GM12878 (cell line): Measurements from ENCODE around the gene FAM219A. TPM values are rescaled to one million over a fixed set of nuclear protein-coding genes. Genes with fewer than 3 reads are reported as not detected.

ENCODE experiments used
- ATAC-seq: fragments of 200-7000 bp; cut with Tn5 transposase; 3 replicates; pipeline ENCODE4 v1.9.1; 2020; ENCODE audit warnings: mild to moderate bottlenecking, moderate library complexity
- BruUV-seq: library from RNA; stranded (reverse); fragments of 400-500 nt; replicated peaks from 2 replicates; lab custom pipeline; 2021; lab: Mats Ljungman, UMichigan
- CTCF ChIA-PET: fragments of 300-600 bp; sonication (Branson Sonifier 250); formaldehyde crosslinking; extraction: SDS; loops from one replicate; lab custom pipeline; 2021; ENCODE audit warnings: inconsistent platforms; lab: Yijun Ruan, JAX
- POLR2A ChIA-PET: fragments of 350-600 bp; formaldehyde crosslinking; extraction: SDS; loops from one replicate; lab custom pipeline; 2021; ENCODE audit warnings: inconsistent platforms; lab: Charles Lee
- RAD21 ChIA-PET: fragments of 300-600 bp; sonication (Branson Sonifier 250); formaldehyde crosslinking; loops from one replicate; lab custom pipeline; 2023; ENCODE audit warnings: antibody characterized with exemption; ENCODE audit not compliant: unreplicated experiment; lab: Charles Lee
- SMC1A ChIA-PET: fragments of 300-600 bp; sonication (Branson Sonifier 250); formaldehyde crosslinking; loops from one replicate; lab custom pipeline; 2023; ENCODE audit not compliant: unreplicated experiment, uncharacterized antibody; lab: Charles Lee
- DNase-seq: peaks from one replicate; pipeline ENCODE4 v3.0.0-alpha.2; 2011; ENCODE audit warnings: low read depth, low spot score
- FAIRE-seq: peaks from 3 replicates; lab custom pipeline; 2011; peaks lifted over from hg19 to GRCh38; lab: Jason Lieb, UNC
- H2AFZ ChIP-seq: 2 replicates; pipeline ENCODE4 v1.6.0; 2011; ENCODE audit warnings: low read depth, low read length, control low read depth; ENCODE audit not compliant: control insufficient read depth
- H3K27ac ChIP-seq: 2 replicates; pipeline ENCODE4 v1.5.1; 2011; ENCODE audit warnings: control low read depth; ENCODE audit not compliant: control insufficient read depth, insufficient read depth
- H3K27me3 ChIP-seq, 2 experiments: replicated peaks in 1 of 2; 2 replicates each; pipeline versions ENCODE4 v1.6.0 to v1.6.1; 2011; ENCODE audit warnings: low read length in 1 of 2; ENCODE audit not compliant: control insufficient read depth in 2 of 2, insufficient read depth in 2 of 2
- H3K36me3 ChIP-seq, 2 experiments: 2 replicates each; pipeline ENCODE4 v1.5.1; 2011; ENCODE audit warnings: low read length in 1 of 2; ENCODE audit not compliant: control insufficient read depth in 2 of 2, insufficient read depth in 2 of 2
- H3K4me1 ChIP-seq: 2 replicates; pipeline ENCODE4 v1.6.1; 2011; ENCODE audit warnings: mild to moderate bottlenecking, low read length, moderate library complexity, mixed read lengths; ENCODE audit not compliant: control insufficient read depth, insufficient read depth
- H3K4me2 ChIP-seq: 2 replicates; pipeline ENCODE4 v1.6.0; 2011; ENCODE audit warnings: control low read depth; ENCODE audit not compliant: control insufficient read depth, insufficient read depth
- H3K4me3 ChIP-seq: fragments of 200-600 bp; sonication (generic); 2 replicates; pipeline ENCODE4 v1.5.1; 2016
- H3K79me2 ChIP-seq: 2 replicates; pipeline ENCODE4 v1.6.0; 2011; ENCODE audit warnings: low read length; ENCODE audit not compliant: control insufficient read depth, insufficient read depth
- H3K9ac ChIP-seq: 2 replicates; pipeline ENCODE4 v1.8.0; 2011; ENCODE audit warnings: low read length, control low read depth, mixed read lengths; ENCODE audit not compliant: control insufficient read depth, insufficient read depth
- H3K9me3 ChIP-seq: replicated peaks from 3 replicates; pipeline ENCODE4 v1.5.1; 2011; ENCODE audit warnings: mild to moderate bottlenecking, low read length; ENCODE audit not compliant: control insufficient read depth, insufficient read depth
- H4K20me1 ChIP-seq: 2 replicates; pipeline ENCODE4 v1.6.0; 2011; ENCODE audit not compliant: control insufficient read depth, insufficient read depth
- PML ChIP-seq: IDR thresholded peaks from 2 replicates; pipeline ENCODE4 v1.6.1; 2012; ENCODE audit warnings: low read length, inconsistent platforms
- RAD21 ChIP-seq: IDR thresholded peaks from 2 replicates; pipeline ENCODE4 v1.6.1; 2011; ENCODE audit warnings: mild to moderate bottlenecking, low read depth, low read length, moderate library complexity; ENCODE audit not compliant: insufficient read depth
- RUNX3 ChIP-seq: IDR thresholded peaks from 2 replicates; pipeline ENCODE4 v1.6.1; 2012; ENCODE audit warnings: low read length, inconsistent platforms
- SPI1 ChIP-seq: IDR thresholded peaks from 2 replicates; pipeline ENCODE4 v1.6.1; 2011; ENCODE audit warnings: low read depth, mild to moderate bottlenecking, low read length, moderate library complexity, borderline replicate concordance; ENCODE audit not compliant: insufficient read depth
- SRF ChIP-seq, 2 experiments: IDR thresholded peaks; 2 replicates each; pipeline ENCODE4 v1.6.1; 2011; ENCODE audit warnings: low read depth in 2 of 2, low read length in 2 of 2, mild to moderate bottlenecking in 1 of 2, moderate library complexity in 1 of 2
- ZBTB11 ChIP-seq: fragments of 450-650 bp; formaldehyde crosslinking; IDR thresholded peaks from 2 replicates; pipeline ENCODE4 v1.5.0; 2022; ENCODE audit warnings: mild to moderate bottlenecking, missing genetic modification characterization
- WGBS: methylation state at CpG from one replicate; pipeline ENCODE4 v1.1.6; 2016; ENCODE audit warnings: low lambda C conversion rate; ENCODE audit not compliant: insufficient replicate concordance, insufficient coverage; ENCODE audit errors: missing lambda C conversion rate; 5-methylcytosine and 5-hydroxymethylcytosine counted together
- in situ Hi-C: fragments of 300-500 bp; cut with MboI; formaldehyde crosslinking; loops from 9 replicates; pipeline ENCODE4 v1.14.3; 2018; ENCODE audit warnings: mixed read lengths
- intact Hi-C: fragments of 100-400 bp; cut with micrococcal nuclease; formaldehyde crosslinking; loops from one replicate; pipeline ENCODE4 v1.14.2; 2022; ENCODE audit not compliant: unreplicated experiment
- polyA plus RNA-seq, 11 experiments: library from polyadenylated mRNA; depleted of rRNA in 4 of 11; unstranded in 6 of 11; stranded (reverse) in 5 of 11; fragments of >200 nt; fragmentation: Nextera tagmentation in 4 of 11; fragmentation: Illumina TruSeq in 1 of 11; extraction: Ambion mirVana in 4 of 11; extraction: Trizol in 1 of 11; gene quantifications; 1 replicate in 1 of 11; 2 replicates in 10 of 11; pipeline versions ENCODE4 v1.2.1 to v1.2.3, GENCODE V29; 2011 to 2016; ENCODE audit warnings: inconsistent platforms in 2 of 11, missing spikeins in 2 of 11, low read depth in 1 of 11
- total RNA-seq, 4 experiments: library from RNA; depleted of rRNA in 3 of 4; stranded (reverse); fragments of >200 nt in 3 of 4; fragmentation: Illumina TruSeq in 1 of 4; extraction: Trizol in 1 of 4; gene quantifications; 2 replicates each; pipeline versions ENCODE4 v1.2.1 to v1.2.3, GENCODE V29; 2013 to 2021
- TF ChIP-seq, protein P1 (sequence below): IDR thresholded peaks from 2 replicates; pipeline ENCODE4 v1.6.1; 2012; ENCODE audit warnings: low read length, inconsistent platforms
- TF ChIP-seq, protein P2 (sequence below): IDR thresholded peaks from 2 replicates; pipeline ENCODE4 v1.6.1; 2011; ENCODE audit warnings: borderline replicate concordance, low read depth, mild to moderate bottlenecking, moderate library complexity, mixed read lengths, low read length; ENCODE audit not compliant: insufficient read depth; ENCODE audit errors: extremely low read length
- TF ChIP-seq, protein P3 (sequence below): fragments of 450-650 bp; IDR thresholded peaks from 2 replicates; pipeline ENCODE4 v1.6.1; 2017; ENCODE audit warnings: mild to moderate bottlenecking, moderate library complexity
- TF ChIP-seq, protein P4 (sequence below): fragments of 450-650 bp; IDR thresholded peaks from 2 replicates; pipeline ENCODE4 v1.6.1; 2018; ENCODE audit warnings: borderline replicate concordance, mild to moderate bottlenecking; ENCODE audit not compliant: partially characterized antibody

The FAM219A gene
- total and polyA plus RNA-seq, 10 of the 15 experiments (the other 5 are each of a cell fraction or from before 2014, with no cell fraction given), result 0.11 to 2.0 (median 0.71) TPM

GRCh38 chr9:34486572-34486971 lies 28.2 kb upstream of the FAM219A start:
- ChIA-PET POLR2A (no interaction called here), SMC1A (no interaction called here), CTCF (no interaction called here), RAD21 (no interaction called here)
- Histone ChIP-seq H3K4me2 (no peak overlapping the region), H4K20me1 (no peaks in the 10 kb centered on the region), H2AFZ (no peak overlapping the region), H3K79me2 (no peaks in the 10 kb centered on the region), H3K27me3 (peaks cover 4 to 7% of the 10 kb centered on the region in 2 experiments; a peak in 3 of 4 replicates), H3K9ac (no peak overlapping the region), H3K4me1 (no peaks in the 10 kb centered on the region), H3K27ac (no peak overlapping the region), H3K9me3 (no peaks in the 10 kb centered on the region; the same call in 2 of the 3 replicates), H3K36me3 (no peaks in the 10 kb centered on the region), H3K4me3 (no peak overlapping the region)
- intact Hi-C loops (no loop called here), in situ Hi-C loops (no loop called here)
- 4% methylated on average over 3 of the region's 3 CpGs for WGBS
- ATAC-seq (no peak), DNase-seq (no peak), FAIRE-seq (no peak)
- BruUV-seq, result no TSS peak
- TF ChIP-seq, protein P1, sequence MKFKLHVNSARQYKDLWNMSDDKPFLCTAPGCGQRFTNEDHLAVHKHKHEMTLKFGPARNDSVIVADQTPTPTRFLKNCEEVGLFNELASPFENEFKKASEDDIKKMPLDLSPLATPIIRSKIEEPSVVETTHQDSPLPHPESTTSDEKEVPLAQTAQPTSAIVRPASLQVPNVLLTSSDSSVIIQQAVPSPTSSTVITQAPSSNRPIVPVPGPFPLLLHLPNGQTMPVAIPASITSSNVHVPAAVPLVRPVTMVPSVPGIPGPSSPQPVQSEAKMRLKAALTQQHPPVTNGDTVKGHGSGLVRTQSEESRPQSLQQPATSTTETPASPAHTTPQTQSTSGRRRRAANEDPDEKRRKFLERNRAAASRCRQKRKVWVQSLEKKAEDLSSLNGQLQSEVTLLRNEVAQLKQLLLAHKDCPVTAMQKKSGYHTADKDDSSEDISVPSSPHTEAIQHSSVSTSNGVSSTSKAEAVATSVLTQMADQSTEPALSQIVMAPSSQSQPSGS, result no peak
- TF ChIP-seq SRF (IDR thresholded peaks at IDR 0.05; ENCODE audit: low read depth in 2 of 2, low read length in 2 of 2) (no peak), SPI1 (no peak), RAD21 (no peak), PML (no peak), ZBTB11 (CRISPR knock-in tag) (no peak), RUNX3 (no peak)
- TF ChIP-seq, protein P2, sequence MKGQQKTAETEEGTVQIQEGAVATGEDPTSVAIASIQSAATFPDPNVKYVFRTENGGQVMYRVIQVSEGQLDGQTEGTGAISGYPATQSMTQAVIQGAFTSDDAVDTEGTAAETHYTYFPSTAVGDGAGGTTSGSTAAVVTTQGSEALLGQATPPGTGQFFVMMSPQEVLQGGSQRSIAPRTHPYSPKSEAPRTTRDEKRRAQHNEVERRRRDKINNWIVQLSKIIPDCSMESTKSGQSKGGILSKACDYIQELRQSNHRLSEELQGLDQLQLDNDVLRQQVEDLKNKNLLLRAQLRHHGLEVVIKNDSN, result no peak
- TF ChIP-seq, protein P3, sequence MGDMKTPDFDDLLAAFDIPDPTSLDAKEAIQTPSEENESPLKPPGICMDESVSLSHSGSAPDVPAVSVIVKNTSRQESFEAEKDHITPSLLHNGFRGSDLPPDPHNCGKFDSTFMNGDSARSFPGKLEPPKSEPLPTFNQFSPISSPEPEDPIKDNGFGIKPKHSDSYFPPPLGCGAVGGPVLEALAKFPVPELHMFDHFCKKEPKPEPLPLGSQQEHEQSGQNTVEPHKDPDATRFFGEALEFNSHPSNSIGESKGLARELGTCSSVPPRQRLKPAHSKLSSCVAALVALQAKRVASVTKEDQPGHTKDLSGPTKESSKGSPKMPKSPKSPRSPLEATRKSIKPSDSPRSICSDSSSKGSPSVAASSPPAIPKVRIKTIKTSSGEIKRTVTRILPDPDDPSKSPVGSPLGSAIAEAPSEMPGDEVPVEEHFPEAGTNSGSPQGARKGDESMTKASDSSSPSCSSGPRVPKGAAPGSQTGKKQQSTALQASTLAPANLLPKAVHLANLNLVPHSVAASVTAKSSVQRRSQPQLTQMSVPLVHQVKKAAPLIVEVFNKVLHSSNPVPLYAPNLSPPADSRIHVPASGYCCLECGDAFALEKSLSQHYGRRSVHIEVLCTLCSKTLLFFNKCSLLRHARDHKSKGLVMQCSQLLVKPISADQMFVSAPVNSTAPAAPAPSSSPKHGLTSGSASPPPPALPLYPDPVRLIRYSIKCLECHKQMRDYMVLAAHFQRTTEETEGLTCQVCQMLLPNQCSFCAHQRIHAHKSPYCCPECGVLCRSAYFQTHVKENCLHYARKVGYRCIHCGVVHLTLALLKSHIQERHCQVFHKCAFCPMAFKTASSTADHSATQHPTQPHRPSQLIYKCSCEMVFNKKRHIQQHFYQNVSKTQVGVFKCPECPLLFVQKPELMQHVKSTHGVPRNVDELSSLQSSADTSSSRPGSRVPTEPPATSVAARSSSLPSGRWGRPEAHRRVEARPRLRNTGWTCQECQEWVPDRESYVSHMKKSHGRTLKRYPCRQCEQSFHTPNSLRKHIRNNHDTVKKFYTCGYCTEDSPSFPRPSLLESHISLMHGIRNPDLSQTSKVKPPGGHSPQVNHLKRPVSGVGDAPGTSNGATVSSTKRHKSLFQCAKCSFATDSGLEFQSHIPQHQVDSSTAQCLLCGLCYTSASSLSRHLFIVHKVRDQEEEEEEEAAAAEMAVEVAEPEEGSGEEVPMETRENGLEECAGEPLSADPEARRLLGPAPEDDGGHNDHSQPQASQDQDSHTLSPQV, result no peak
- TF ChIP-seq, protein P4, sequence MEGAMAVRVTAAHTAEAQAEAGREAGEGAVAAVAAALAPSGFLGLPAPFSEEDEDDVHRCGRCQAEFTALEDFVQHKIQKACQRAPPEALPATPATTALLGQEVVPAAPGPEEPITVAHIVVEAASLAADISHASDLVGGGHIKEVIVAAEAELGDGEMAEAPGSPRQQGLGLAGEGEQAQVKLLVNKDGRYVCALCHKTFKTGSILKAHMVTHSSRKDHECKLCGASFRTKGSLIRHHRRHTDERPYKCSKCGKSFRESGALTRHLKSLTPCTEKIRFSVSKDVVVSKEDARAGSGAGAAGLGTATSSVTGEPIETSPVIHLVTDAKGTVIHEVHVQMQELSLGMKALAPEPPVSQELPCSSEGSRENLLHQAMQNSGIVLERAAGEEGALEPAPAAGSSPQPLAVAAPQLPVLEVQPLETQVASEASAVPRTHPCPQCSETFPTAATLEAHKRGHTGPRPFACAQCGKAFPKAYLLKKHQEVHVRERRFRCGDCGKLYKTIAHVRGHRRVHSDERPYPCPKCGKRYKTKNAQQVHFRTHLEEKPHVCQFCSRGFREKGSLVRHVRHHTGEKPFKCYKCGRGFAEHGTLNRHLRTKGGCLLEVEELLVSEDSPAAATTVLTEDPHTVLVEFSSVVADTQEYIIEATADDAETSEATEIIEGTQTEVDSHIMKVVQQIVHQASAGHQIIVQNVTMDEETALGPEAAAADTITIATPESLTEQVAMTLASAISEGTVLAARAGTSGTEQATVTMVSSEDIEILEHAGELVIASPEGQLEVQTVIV, result no peak
